Right atrium auricular region (tissue), 2 donors: ENCODE measurements around the gene ARL1. TPM values are rescaled to one million over a fixed set of nuclear protein-coding genes. Genes with fewer than 3 reads are reported as not detected.

Experiments used
- DNase-seq: peaks from one replicate; pipeline ENCODE4 v3.0.0-alpha.2; 2019; ENCODE audit warnings: low spot score
- H3K27ac ChIP-seq, 2 donors: fragments of 200-600 bp; sonication (generic); 1 replicate in 1 of 2; 2 replicates in 1 of 2; pipeline ENCODE4 v1.5.1; 2016 to 2019
- H3K27me3 ChIP-seq, 2 donors: fragments of 200-600 bp; sonication (generic); one replicate each; pipeline versions ENCODE4 v1.5.1 to v1.6.0; 2017 to 2019
- H3K36me3 ChIP-seq: fragments of 200-600 bp; sonication (generic); one replicate; pipeline ENCODE4 v1.5.1; 2016
- H3K4me1 ChIP-seq, 2 donors: fragments of 200-600 bp; sonication (generic); one replicate each; pipeline versions ENCODE4 v1.5.1 to v1.6.0; 2017 to 2019
- H3K4me3 ChIP-seq, 2 donors: fragments of 200-600 bp; sonication (generic); 1 replicate in 1 of 2; 2 replicates in 1 of 2; pipeline ENCODE4 v1.5.1; 2017 to 2019; ENCODE audit warnings: mild to moderate bottlenecking in 1 of 2, moderate library complexity in 1 of 2
- H3K9me3 ChIP-seq, 2 donors: fragments of 200-600 bp; sonication (generic); one replicate each; pipeline ENCODE4 v1.5.1; 2019
- CTCF ChIP-seq, 2 donors: fragments of 200-600 bp; sonication (generic); IDR thresholded peaks; one replicate each; pipeline ENCODE4 v1.5.1; 2019; ENCODE audit warnings: antibody characterized with exemption in 2 of 2
- total RNA-seq, 2 donors: library from RNA; depleted of rRNA; stranded (reverse); fragments of >200 nt; gene quantifications; one replicate each; pipeline ENCODE4 v1.1.0, GENCODE V29; 2016

ARL1 gene
- total RNA-seq, 2 donors from 2014 or later, result 63.7 to 74.2 TPM

- no peaks in the 10 kb centered on the region for H3K4me1 ChIP-seq
Observed at GRCh38 chr12:101351682-101352081, 55.9 kb downstream of the ARL1 start.

GRCh38 chr12:101343893-101344292, 63.7 kb downstream of the ARL1 start:
- peaks cover 38% of the 10 kb centered on the region for H3K36me3 ChIP-seq

More at GRCh38 chr12:101351682-101352081, 55.9 kb downstream of the ARL1 start:
- Histone ChIP-seq H3K9me3 (peaks cover 0 to 7% of the 10 kb centered on the region in 2 donors), H3K4me3 (no peak overlapping the region), H3K27me3 (no peaks in the 10 kb centered on the region), H3K36me3 (peaks cover 39% of the 10 kb centered on the region), H3K27ac (no peak overlapping the region)
- no peak for DNase-seq
- no peak for TF ChIP-seq CTCF (IDR thresholded peaks at IDR 0.05)

More at GRCh38 chr12:101343893-101344292, 63.7 kb downstream of the ARL1 start:
- Histone ChIP-seq H3K27ac (no peak overlapping the region), H3K27me3 (no peaks in the 10 kb centered on the region), H3K4me3 (no peak overlapping the region), H3K9me3 (peaks cover 0 to 3% of the 10 kb centered on the region in 2 donors), H3K4me1 (no peaks in the 10 kb centered on the region)
- no peak for TF ChIP-seq CTCF (IDR thresholded peaks at IDR 0.05)
- DNase-seq, result no peak

Other genes starting within 250 kb of the ARL1 start
- gene SLC5A8, start 197.5 kb downstream of the ARL1 start, total RNA-seq, result not detected
- gene UTP20, start 127.7 kb downstream of the ARL1 start, total RNA-seq, result 1 to 10 TPM; 5.8 to 6.7 TPM
- gene SPIC, start 67.6 kb upstream of the ARL1 start, total RNA-seq, result not detected
- gene MYBPC1, start 187.2 kb upstream of the ARL1 start, total RNA-seq, result 1 to 10 TPM; 2.1 to 3.0 TPM